Measurements from ENCODE around the gene CNTLN. TPM values are rescaled to one million over a fixed set of nuclear protein-coding genes. Genes with fewer than 3 reads are reported as not detected.

CNTLN gene
- total and polyA plus RNA-seq, 2 of the 13 experiments (the other 11 are each of a cell fraction or from before 2014, with no cell fraction given), result 1.5 to 5.7 TPM

GRCh38 chr9:17116400-17116837 is 18.4 kb upstream of the CNTLN start:
- Histone ChIP-seq H2AFZ (ENCODE audit: low read length) (no peak overlapping the region), H3K36me3 (replicated peaks in 1 of 2; ENCODE audit: control insufficient read depth in 1 of 2, insufficient read depth in 2 of 2, low read length in 2 of 2) (no peaks in the 10 kb centered on the region), H3K9me3 (ENCODE audit: low read length) (0 out of 2 replicates have a peak, but pooled peaks cover 4% of the 10 kb centered on the region), H3K79me2 (ENCODE audit: insufficient read depth, low read length) (no peaks in the 10 kb centered on the region), H3K4me1 (ENCODE audit: insufficient read depth, low read length) (peaks cover 7% of the 10 kb centered on the region), H3K4me3 (replicated peaks in 1 of 3; ENCODE audit: insufficient read depth in 1 of 3, low read depth in 2 of 3, low read length in 3 of 3) (0 out of 6 replicates have a peak overlapping the region, but pooled peaks of 1 of the 3 experiments have one; percentile 19), H3K4me2 (ENCODE audit: low read depth, low read length) (peak overlapping the region; percentile 37), H3K9ac (ENCODE audit: insufficient read depth, low read depth, low read length) (no peak overlapping the region), H4K20me1 (ENCODE audit: insufficient read depth, low read length) (no peaks in the 10 kb centered on the region), H3K27ac (ENCODE audit: extremely low read length, insufficient read depth, low read length) (no peak overlapping the region), H3K27me3 (ENCODE audit: control insufficient read depth in 1 of 2, insufficient read depth in 2 of 2, low read length in 2 of 2) (no peaks in the 10 kb centered on the region)
- in situ Hi-C loops (cut with HindIII; ENCODE audit: extremely low pct_ligation_motif_present, low pct_unique_long_range_greater_than_20kb) (loop anchor here (25.0 kb wide), 1 partner anchor 346 kb away; no protein-coding TSS in a partner anchor), intact Hi-C loops (cut with micrococcal nuclease; ENCODE audit: unreplicated experiment) (loop anchor here (1.0 kb wide), 2 partner anchors 286 to 347 kb away; no protein-coding TSS in a partner anchor)
- ChIA-PET POLR2A (no interaction called here), CTCF (ENCODE audit: low intra/inter-chr PET ratio, low total read pairs) (interaction anchor here (1.6 to 1.9 kb wide), 2 partner anchors 286 to 347 kb away, joined by 6 to 9 read pairs; no protein-coding TSS in a partner anchor)
- no peak for ATAC-seq
- no peak for FAIRE-seq
- TF ChIP-seq ZMAT5 (CRISPR knock-in tag; IDR thresholded peaks at IDR 0.05; ENCODE audit: borderline replicate concordance, low read depth) (no peak), STAG1 (CRISPR knock-in tag; IDR thresholded peaks at IDR 0.05) (peak; percentile 48), ZBTB2 (CRISPR knock-in tag; IDR thresholded peaks at IDR 0.05; ENCODE audit: low read depth) (no peak), MIXL1 (CRISPR knock-in tag; IDR thresholded peaks at IDR 0.05) (0 out of 2 replicates have a peak, but pooled peaks have one; percentile 19), ZNF24 (IDR thresholded peaks at IDR 0.05) (no peak), SMC3 (IDR thresholded peaks at IDR 0.05; ENCODE audit: low read length) (peak; percentile 47), JARID2 (CRISPR knock-in tag; IDR thresholded peaks at IDR 0.05; ENCODE audit: insufficient replicate concordance) (no peak), GABPA (IDR thresholded peaks at IDR 0.05; ENCODE audit: low read depth, low read length) (no peak), GABPA (CRISPR knock-in tag; IDR thresholded peaks at IDR 0.05; ENCODE audit: low read depth) (peak; percentile 15; the same call in 1 of the 2 replicates), ZNF331 (CRISPR knock-in tag; IDR thresholded peaks at IDR 0.05) (no peak)
- TF ChIP-seq, protein P1, sequence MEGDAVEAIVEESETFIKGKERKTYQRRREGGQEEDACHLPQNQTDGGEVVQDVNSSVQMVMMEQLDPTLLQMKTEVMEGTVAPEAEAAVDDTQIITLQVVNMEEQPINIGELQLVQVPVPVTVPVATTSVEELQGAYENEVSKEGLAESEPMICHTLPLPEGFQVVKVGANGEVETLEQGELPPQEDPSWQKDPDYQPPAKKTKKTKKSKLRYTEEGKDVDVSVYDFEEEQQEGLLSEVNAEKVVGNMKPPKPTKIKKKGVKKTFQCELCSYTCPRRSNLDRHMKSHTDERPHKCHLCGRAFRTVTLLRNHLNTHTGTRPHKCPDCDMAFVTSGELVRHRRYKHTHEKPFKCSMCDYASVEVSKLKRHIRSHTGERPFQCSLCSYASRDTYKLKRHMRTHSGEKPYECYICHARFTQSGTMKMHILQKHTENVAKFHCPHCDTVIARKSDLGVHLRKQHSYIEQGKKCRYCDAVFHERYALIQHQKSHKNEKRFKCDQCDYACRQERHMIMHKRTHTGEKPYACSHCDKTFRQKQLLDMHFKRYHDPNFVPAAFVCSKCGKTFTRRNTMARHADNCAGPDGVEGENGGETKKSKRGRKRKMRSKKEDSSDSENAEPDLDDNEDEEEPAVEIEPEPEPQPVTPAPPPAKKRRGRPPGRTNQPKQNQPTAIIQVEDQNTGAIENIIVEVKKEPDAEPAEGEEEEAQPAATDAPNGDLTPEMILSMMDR (CRISPR knock-in tag; IDR thresholded peaks at IDR 0.05), result peak; percentile 37
- DNase-seq (ENCODE audit: low spot score), result peak; percentile 20
- no TSS peak for BruUV-seq (replicated peaks)
- 4% methylated on average over 4 of the region's 4 CpGs for WGBS (ENCODE audit: low lambda C conversion rate)
